Epithelial cell of proximal tubule (primary cell): ENCODE data around the gene CDC16. TPM values are rescaled to one million over a fixed set of nuclear protein-coding genes. Genes with fewer than 3 reads are reported as not detected.

Experiments
- DNase-seq: peaks from one replicate; pipeline ENCODE4 v3.0.0-alpha.2; 2011; ENCODE audit warnings: low read depth
- H3K4me3 ChIP-seq: 2 replicates; pipeline ENCODE4 v1.5.1; 2011; ENCODE audit warnings: low read depth, mild to moderate bottlenecking, low read length
- CTCF ChIP-seq: conservative IDR thresholded peaks from 2 replicates; pipeline ENCODE4 v1.5.1; 2012; ENCODE audit warnings: low read depth, mild to moderate bottlenecking, low read length
- total RNA-seq: library from RNA; depleted of rRNA; stranded (reverse); fragments of >200 nt; gene quantifications from 2 replicates; pipeline ENCODE4 v1.2.3, GENCODE V29; 2015

The CDC16 gene
- total RNA-seq, 1 donor from 2014 or later, result 20.0 TPM

DNA sequence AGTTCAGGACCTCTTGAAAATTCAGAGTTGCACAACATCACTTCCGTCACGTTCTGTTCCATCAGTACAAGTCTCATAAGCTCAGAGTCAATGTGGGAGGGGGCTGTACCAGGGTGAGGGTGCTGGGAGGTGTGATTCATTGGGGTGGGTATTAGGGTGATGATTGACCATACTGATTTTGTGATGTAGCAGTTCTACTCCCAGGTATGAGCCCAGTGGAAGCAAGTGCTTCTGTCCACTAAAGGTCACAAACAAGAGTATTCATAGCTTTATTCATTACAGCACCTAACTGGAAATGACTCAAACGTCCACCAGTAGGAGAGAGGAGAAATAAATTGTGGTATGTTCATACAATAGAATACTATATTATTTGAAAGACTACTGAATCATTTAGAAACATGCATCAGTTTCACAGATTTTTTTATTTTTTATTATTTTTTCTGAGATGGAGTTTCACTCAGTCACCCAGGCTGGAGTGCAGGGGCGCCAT is 34.6 kb downstream of the CDC16 start:
- no peak for TF ChIP-seq CTCF
- DNase-seq, result no peak
- H3K4me3 ChIP-seq, result no peak overlapping the region

GRCh38 chr13:114272977-114273376 is 38.3 kb downstream of the CDC16 start:
- no peak for TF ChIP-seq CTCF
- DNase-seq, result no peak
- no peak overlapping the region for H3K4me3 ChIP-seq

DNA sequence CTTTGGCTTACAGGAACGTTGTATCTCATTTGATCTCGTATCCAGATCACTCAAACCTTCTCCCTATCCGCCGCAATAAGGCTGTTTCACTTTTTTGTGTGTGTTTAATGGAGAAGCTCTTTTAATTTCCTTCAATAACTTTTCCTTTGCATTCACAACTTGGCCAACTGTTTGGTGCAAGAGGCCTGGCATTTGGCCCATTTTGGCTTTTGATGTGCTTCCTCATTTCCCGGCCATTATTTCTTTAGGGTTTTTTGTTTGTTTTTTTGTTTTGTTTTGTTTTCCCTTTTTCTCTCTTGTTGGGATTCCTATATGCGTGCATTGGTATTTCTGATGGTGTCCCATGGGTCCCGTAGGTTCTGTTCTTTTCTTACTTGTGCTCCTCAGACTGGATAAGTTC is 40.6 kb downstream of the CDC16 start:
- DNase-seq, result no peak

GRCh38 chr13:114279146-114279545 is 44.4 kb downstream of the CDC16 start:
- TF ChIP-seq CTCF, result no peak
- no peak for DNase-seq
- no peak overlapping the region for H3K4me3 ChIP-seq

More for the DNA sequence above, 40.6 kb downstream of the CDC16 start:
- no peak overlapping the region for H3K4me3 ChIP-seq
- TF ChIP-seq CTCF, result no peak

DNA sequence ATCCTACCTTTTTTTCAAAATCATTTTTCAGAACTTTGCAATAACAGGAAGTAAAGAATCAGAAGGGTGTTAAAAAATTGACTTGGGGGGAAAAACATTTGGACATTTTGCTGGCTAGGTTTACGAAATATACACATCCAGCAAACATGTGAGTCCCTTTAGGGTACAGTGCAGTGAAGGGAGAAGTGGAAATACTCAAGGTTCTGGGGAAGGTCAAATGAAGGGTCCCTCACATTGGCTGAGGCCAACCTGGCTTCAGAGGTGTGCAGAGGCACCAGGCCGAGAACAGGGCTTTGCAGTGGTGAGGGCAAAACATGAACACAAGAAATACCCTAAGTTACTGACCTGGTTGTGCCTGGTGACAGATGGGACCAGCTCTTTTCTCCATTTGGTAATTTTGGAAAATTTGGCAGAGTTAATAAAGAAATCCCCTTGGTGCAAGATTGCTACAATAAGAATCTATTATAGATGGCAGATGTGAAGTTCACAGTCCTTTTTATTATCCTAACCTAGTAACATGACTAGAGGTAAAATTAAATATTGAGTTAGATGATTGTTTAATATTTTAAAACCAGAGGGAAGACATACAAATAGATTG is 45.2 kb downstream of the CDC16 start:
- TF ChIP-seq CTCF, result no peak
- no peak overlapping the region for H3K4me3 ChIP-seq
- no peak for DNase-seq

- TF ChIP-seq CTCF, result no peak
- peak within 1 kb of the TSS; percentile 63 for H3K4me3 ChIP-seq
- no peak for DNase-seq
These were observed 46.8 kb downstream of the CDC16 start, which contains the start of gene UPF3A for GRCh38 chr13:114281351-114282040. Gene UPF3A, plus strand, starts transcription at chr13:114281601. Its CDS starts 39 bp downstream, at chr13:114281640.
